ENCODE data around the gene NPY4R2.
"Not testable (repeated sequence)": the region's sequence is repeated elsewhere in the genome, so short reads cannot be mapped to it uniquely, and the experiment has no call there.

NPY4R2 gene

GRCh38 chr10:47970047-47970446 lies 51.6 kb downstream of the NPY4R2 start:
- not testable (repeated sequence) for H3K4me1 ChIP-seq (ENCODE audit: control insufficient read depth in 1 of 2, insufficient read depth in 2 of 2, low read length in 2 of 2); H3K27me3 ChIP-seq (ENCODE audit: low read depth, low read length); H3K9me3 ChIP-seq (ENCODE audit: control insufficient read depth in 1 of 2, low read length in 2 of 2); H3K36me3 ChIP-seq (ENCODE audit: control insufficient read depth in 1 of 2, insufficient read depth in 2 of 2, low read length in 2 of 2); H3K27ac ChIP-seq (ENCODE audit: low read length); H3K4me3 ChIP-seq (ENCODE audit: low read depth in 1 of 2, low read length in 2 of 2)

GRCh38 chr10:47971598-47971997 lies 53.1 kb downstream of the NPY4R2 start:
- H3K36me3 ChIP-seq (ENCODE audit: control insufficient read depth in 1 of 2, insufficient read depth in 2 of 2, low read length in 2 of 2); H3K27ac ChIP-seq (ENCODE audit: low read length); H3K9me3 ChIP-seq (ENCODE audit: control insufficient read depth in 1 of 2, low read length in 2 of 2); H3K27me3 ChIP-seq (ENCODE audit: low read depth, low read length); H3K4me3 ChIP-seq (ENCODE audit: low read depth in 1 of 2, low read length in 2 of 2); H3K4me1 ChIP-seq (ENCODE audit: control insufficient read depth in 1 of 2, insufficient read depth in 2 of 2, low read length in 2 of 2): not testable (repeated sequence)

- not testable (repeated sequence) for H3K27me3 ChIP-seq (ENCODE audit: low read depth, low read length); H3K36me3 ChIP-seq (ENCODE audit: control insufficient read depth in 1 of 2, insufficient read depth in 2 of 2, low read length in 2 of 2); H3K9me3 ChIP-seq (ENCODE audit: control insufficient read depth in 1 of 2, low read length in 2 of 2); H3K4me3 ChIP-seq (ENCODE audit: low read depth in 1 of 2, low read length in 2 of 2); H3K27ac ChIP-seq (ENCODE audit: low read length); H3K4me1 ChIP-seq (ENCODE audit: control insufficient read depth in 1 of 2, insufficient read depth in 2 of 2, low read length in 2 of 2)
These were observed 53.6 kb downstream of the NPY4R2 start for GRCh38 chr10:47972077-47972476.

All from muscle layer of duodenum (tissue), 2 donors.